ENCODE measurements around the gene BANP. TPM values are rescaled to one million over a fixed set of nuclear protein-coding genes. Genes with fewer than 3 reads are reported as not detected.
A peak's percentile ranks its signal among the peaks of the same experiment; 100 is the strongest.
"Not testable (repeated sequence)": the region's sequence is repeated elsewhere in the genome, so short reads cannot be mapped to it uniquely, and the experiment has no call there.

BANP gene, protein sequence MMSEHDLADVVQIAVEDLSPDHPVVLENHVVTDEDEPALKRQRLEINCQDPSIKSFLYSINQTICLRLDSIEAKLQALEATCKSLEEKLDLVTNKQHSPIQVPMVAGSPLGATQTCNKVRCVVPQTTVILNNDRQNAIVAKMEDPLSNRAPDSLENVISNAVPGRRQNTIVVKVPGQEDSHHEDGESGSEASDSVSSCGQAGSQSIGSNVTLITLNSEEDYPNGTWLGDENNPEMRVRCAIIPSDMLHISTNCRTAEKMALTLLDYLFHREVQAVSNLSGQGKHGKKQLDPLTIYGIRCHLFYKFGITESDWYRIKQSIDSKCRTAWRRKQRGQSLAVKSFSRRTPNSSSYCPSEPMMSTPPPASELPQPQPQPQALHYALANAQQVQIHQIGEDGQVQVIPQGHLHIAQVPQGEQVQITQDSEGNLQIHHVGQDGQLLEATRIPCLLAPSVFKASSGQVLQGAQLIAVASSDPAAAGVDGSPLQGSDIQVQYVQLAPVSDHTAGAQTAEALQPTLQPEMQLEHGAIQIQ
- 10.8 TPM for polyA plus RNA-seq (2013, experiment 1 of 2)
- 11.0 TPM for polyA plus RNA-seq (2013, experiment 2 of 2)

DNA sequence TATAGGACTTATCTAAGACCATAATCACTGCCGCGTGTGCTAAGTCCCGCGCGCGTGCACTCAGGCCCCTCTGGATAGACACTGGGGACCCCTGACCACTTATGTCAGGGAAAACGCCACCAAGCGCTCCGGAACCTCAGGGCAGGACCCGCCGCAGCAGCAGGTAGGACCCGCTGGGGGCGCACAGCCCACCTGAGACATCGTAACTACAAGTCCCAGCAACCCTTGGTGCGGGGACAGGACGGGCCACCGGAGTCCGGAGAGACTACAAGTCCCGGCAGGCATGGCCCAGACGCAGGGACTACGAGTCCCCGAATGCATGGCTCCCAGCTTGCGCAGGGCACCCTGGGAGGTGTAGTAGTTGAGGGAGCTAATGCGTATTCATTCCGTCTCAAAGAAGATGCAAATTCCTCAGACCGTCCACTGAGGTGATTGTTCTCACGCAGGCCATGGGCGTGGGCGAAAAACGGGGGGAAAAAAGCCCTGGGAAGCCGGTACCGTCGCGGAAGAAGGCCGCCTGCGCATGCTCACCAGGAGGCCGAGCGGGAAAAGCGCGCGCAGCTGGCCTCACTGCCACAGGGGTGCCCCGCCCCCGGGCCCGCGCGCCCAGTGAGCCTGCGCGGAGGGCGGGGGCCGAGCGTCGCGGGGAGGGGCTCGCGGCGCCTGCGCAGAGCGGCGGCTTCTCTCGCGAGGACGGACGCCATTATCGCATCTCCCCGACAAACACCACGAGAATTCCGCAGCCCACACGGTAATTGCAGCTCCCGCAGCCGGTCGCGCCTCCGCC is at the start of gene BANP:
BANP (plus strand) TSS at position 670 of the 787 bp plus-strand sequence. CDS start 23,682 bp downstream, outside the sequence.
- Histone ChIP-seq H3K9me3 (ENCODE audit: control insufficient read depth, low read length) (no peaks in the 10 kb centered on the region), H3K23ac (ENCODE audit: low read length in 2 of 2) (peak within 1 kb of the TSS in 1 of 2 experiments; percentile 46), H3K14ac (ENCODE audit: low read length in 2 of 2) (peak within 1 kb of the TSS; percentile 84 to 99), H3K9ac (ENCODE audit: low read length) (peak within 1 kb of the TSS; percentile 99), H2BK120ac (ENCODE audit: low read depth, low read length) (peak within 1 kb of the TSS; percentile 91), H3K4ac (ENCODE audit: low read depth in 1 of 2, low read length in 2 of 2) (peak within 1 kb of the TSS; percentile 96 to 97), H2BK15ac (ENCODE audit: low read depth, poor library complexity, severe bottlenecking) (peak within 1 kb of the TSS; percentile 97), H4K8ac (ENCODE audit: low read length) (peak within 1 kb of the TSS; percentile 98), H3K4me1 (ENCODE audit: control insufficient read depth, insufficient read depth, low read depth, low read length) (peaks cover 17% of the 10 kb centered on the region), H2AK5ac (ENCODE audit: low read length, severe bottlenecking) (peak within 1 kb of the TSS; percentile 5), H3K27me3 (ENCODE audit: control insufficient read depth in 1 of 2, insufficient read depth in 1 of 2, low read length in 2 of 2) (no peaks in the 10 kb centered on the region), H2AFZ (ENCODE audit: low read depth, low read length) (peak within 1 kb of the TSS; percentile 96), H4K91ac (ENCODE audit: low read length) (peak within 1 kb of the TSS; percentile 92), H3K79me1 (replicated peaks; ENCODE audit: low read length, poor library complexity, severe bottlenecking) (peaks cover 3% of the 10 kb centered on the region), H2BK5ac (ENCODE audit: low read depth, low read length, poor library complexity, severe bottlenecking) (peak within 1 kb of the TSS; percentile 98), H3K4me2 (ENCODE audit: low read length, poor library complexity, severe bottlenecking) (peak within 1 kb of the TSS; percentile 72), H3K36me3 (ENCODE audit: control insufficient read depth in 1 of 2, insufficient read depth in 2 of 2, low read depth in 1 of 2, low read length in 2 of 2) (peaks cover 9 to 10% of the 10 kb centered on the region in 2 experiments), H3K18ac (ENCODE audit: low read depth in 1 of 2, low read length in 2 of 2) (peak within 1 kb of the TSS; percentile 96 to 98), H3K27ac (ENCODE audit: low read length, poor library complexity, severe bottlenecking) (peak within 1 kb of the TSS; percentile 98), H3K4me3 (ENCODE audit: insufficient read depth in 1 of 2, low read depth in 1 of 2, low read length in 2 of 2) (peak within 1 kb of the TSS; percentile 85 to 95), H2BK12ac (ENCODE audit: low read length in 2 of 2) (peak within 1 kb of the TSS; percentile 83 to 87)
- WGBS = under 1% methylated on average over 56 of the region's 73 CpGs
- peak; percentile 98 for DNase-seq

- H3K27ac ChIP-seq (ENCODE audit: low read length, poor library complexity, severe bottlenecking); H3K4ac ChIP-seq (ENCODE audit: low read depth in 1 of 2, low read length in 2 of 2); H3K23ac ChIP-seq (ENCODE audit: low read length in 2 of 2); H3K4me3 ChIP-seq (ENCODE audit: insufficient read depth in 1 of 2, low read depth in 1 of 2, low read length in 2 of 2); H4K91ac ChIP-seq (ENCODE audit: low read length); H3K18ac ChIP-seq (ENCODE audit: low read depth in 1 of 2, low read length in 2 of 2); H3K79me1 ChIP-seq (replicated peaks; ENCODE audit: low read length, poor library complexity, severe bottlenecking); DNase-seq; H3K4me1 ChIP-seq (ENCODE audit: control insufficient read depth, insufficient read depth, low read depth, low read length); H2BK12ac ChIP-seq (ENCODE audit: low read length in 2 of 2); H4K8ac ChIP-seq (ENCODE audit: low read length); H2BK15ac ChIP-seq (ENCODE audit: low read depth, poor library complexity, severe bottlenecking); H3K36me3 ChIP-seq (ENCODE audit: control insufficient read depth in 1 of 2, insufficient read depth in 2 of 2, low read depth in 1 of 2, low read length in 2 of 2); H2AK5ac ChIP-seq (ENCODE audit: low read length, severe bottlenecking); H3K9ac ChIP-seq (ENCODE audit: low read length); H3K4me2 ChIP-seq (ENCODE audit: low read length, poor library complexity, severe bottlenecking); H2BK5ac ChIP-seq (ENCODE audit: low read depth, low read length, poor library complexity, severe bottlenecking); H3K9me3 ChIP-seq (ENCODE audit: control insufficient read depth, low read length); H2AFZ ChIP-seq (ENCODE audit: low read depth, low read length); H2BK120ac ChIP-seq (ENCODE audit: low read depth, low read length); H3K14ac ChIP-seq (ENCODE audit: low read length in 2 of 2): not testable (repeated sequence)
- 40% methylated on average over 1 of the region's 5 CpGs for WGBS
- peaks cover 8 to 26% of the 10 kb centered on the region in 2 experiments for H3K27me3 ChIP-seq (ENCODE audit: control insufficient read depth in 1 of 2, insufficient read depth in 1 of 2, low read length in 2 of 2)
Observed at GRCh38 chr16:87904963-87905362, 46.3 kb upstream of the BANP start.

GRCh38 chr16:87905521-87905920 is 45.7 kb upstream of the BANP start:
- not testable (repeated sequence) for H3K79me1 ChIP-seq (replicated peaks; ENCODE audit: low read length, poor library complexity, severe bottlenecking); H3K18ac ChIP-seq (ENCODE audit: low read depth in 1 of 2, low read length in 2 of 2); H2BK5ac ChIP-seq (ENCODE audit: low read depth, low read length, poor library complexity, severe bottlenecking); H3K36me3 ChIP-seq (ENCODE audit: control insufficient read depth in 1 of 2, insufficient read depth in 2 of 2, low read depth in 1 of 2, low read length in 2 of 2); H3K23ac ChIP-seq (ENCODE audit: low read length in 2 of 2); H3K4me1 ChIP-seq (ENCODE audit: control insufficient read depth, insufficient read depth, low read depth, low read length); H3K4ac ChIP-seq (ENCODE audit: low read depth in 1 of 2, low read length in 2 of 2); H3K4me3 ChIP-seq (ENCODE audit: insufficient read depth in 1 of 2, low read depth in 1 of 2, low read length in 2 of 2); H4K8ac ChIP-seq (ENCODE audit: low read length); DNase-seq; H2BK15ac ChIP-seq (ENCODE audit: low read depth, poor library complexity, severe bottlenecking); H3K27ac ChIP-seq (ENCODE audit: low read length, poor library complexity, severe bottlenecking); H2AFZ ChIP-seq (ENCODE audit: low read depth, low read length); H2BK120ac ChIP-seq (ENCODE audit: low read depth, low read length); H3K4me2 ChIP-seq (ENCODE audit: low read length, poor library complexity, severe bottlenecking); H2AK5ac ChIP-seq (ENCODE audit: low read length, severe bottlenecking); H3K9ac ChIP-seq (ENCODE audit: low read length); H2BK12ac ChIP-seq (ENCODE audit: low read length in 2 of 2); H3K9me3 ChIP-seq (ENCODE audit: control insufficient read depth, low read length); H4K91ac ChIP-seq (ENCODE audit: low read length); H3K14ac ChIP-seq (ENCODE audit: low read length in 2 of 2)
- WGBS = 89% methylated on average over 7 of the region's 7 CpGs
- peaks cover 9 to 25% of the 10 kb centered on the region in 2 experiments for H3K27me3 ChIP-seq (ENCODE audit: control insufficient read depth in 1 of 2, insufficient read depth in 1 of 2, low read length in 2 of 2)

DNA sequence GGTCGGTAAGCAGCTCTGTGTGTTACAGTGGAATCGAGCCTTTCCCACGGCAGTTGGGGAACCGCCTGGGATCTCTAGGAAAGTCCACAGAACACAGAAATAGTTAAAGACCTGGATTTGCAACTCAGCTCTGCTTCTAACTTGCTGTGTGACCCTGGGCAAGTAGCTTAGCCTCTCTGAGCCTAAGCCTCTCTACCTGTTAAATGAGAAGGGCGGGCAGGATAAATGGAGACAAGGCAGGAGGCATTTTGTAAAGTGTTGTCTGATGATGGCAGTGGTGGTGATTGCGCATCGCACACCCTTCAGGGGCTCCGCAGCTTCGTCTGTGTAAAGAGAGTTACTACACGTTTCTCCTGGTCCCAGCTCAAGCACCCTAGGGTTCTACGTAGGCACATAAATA is 43.1 kb upstream of the BANP start:
- H3K79me1 ChIP-seq (replicated peaks; ENCODE audit: low read length, poor library complexity, severe bottlenecking); H2BK15ac ChIP-seq (ENCODE audit: low read depth, poor library complexity, severe bottlenecking); H4K91ac ChIP-seq (ENCODE audit: low read length); H2BK12ac ChIP-seq (ENCODE audit: low read length in 2 of 2); H3K14ac ChIP-seq (ENCODE audit: low read length in 2 of 2); H3K27ac ChIP-seq (ENCODE audit: low read length, poor library complexity, severe bottlenecking); H3K4ac ChIP-seq (ENCODE audit: low read depth in 1 of 2, low read length in 2 of 2); H3K4me1 ChIP-seq (ENCODE audit: control insufficient read depth, insufficient read depth, low read depth, low read length); H4K8ac ChIP-seq (ENCODE audit: low read length); H3K18ac ChIP-seq (ENCODE audit: low read depth in 1 of 2, low read length in 2 of 2); H2BK5ac ChIP-seq (ENCODE audit: low read depth, low read length, poor library complexity, severe bottlenecking); DNase-seq; H3K4me2 ChIP-seq (ENCODE audit: low read length, poor library complexity, severe bottlenecking); H3K9me3 ChIP-seq (ENCODE audit: control insufficient read depth, low read length); H3K4me3 ChIP-seq (ENCODE audit: insufficient read depth in 1 of 2, low read depth in 1 of 2, low read length in 2 of 2); H3K23ac ChIP-seq (ENCODE audit: low read length in 2 of 2); H3K36me3 ChIP-seq (ENCODE audit: control insufficient read depth in 1 of 2, insufficient read depth in 2 of 2, low read depth in 1 of 2, low read length in 2 of 2); H2AK5ac ChIP-seq (ENCODE audit: low read length, severe bottlenecking); H2BK120ac ChIP-seq (ENCODE audit: low read depth, low read length); H2AFZ ChIP-seq (ENCODE audit: low read depth, low read length); H3K9ac ChIP-seq (ENCODE audit: low read length): not testable (repeated sequence)
- 94% methylated on average over 11 of the region's 11 CpGs for WGBS
- H3K27me3 ChIP-seq (ENCODE audit: control insufficient read depth in 1 of 2, insufficient read depth in 1 of 2, low read length in 2 of 2) = peaks cover 14 to 22% of the 10 kb centered on the region in 2 experiments

Measured in mesenchymal stem cell (in vitro differentiated cells and primary cell).